Gastrocnemius medialis (tissue), 4 donors: ENCODE results near the gene OPRM1.

Source experiments
- POLR2A ChIP-seq, 2 donors: fragments of 450-650 bp; IDR thresholded peaks; one replicate each; pipeline ENCODE4 v1.6.1; 2017; ENCODE audit warnings: antibody characterized with exemption in 2 of 2, mild to moderate bottlenecking in 2 of 2, moderate library complexity in 2 of 2
- TF ChIP-seq, protein P1 (sequence below), 5 experiments: fragments of 450-650 bp in 3 of 5; fragments of 200-600 bp in 2 of 5; sonication (generic) in 2 of 5; IDR thresholded peaks in 4 of 5; conservative IDR thresholded peaks in 1 of 5; 1 replicate in 4 of 5; 2 replicates in 1 of 5; pipeline ENCODE4 v1.5.1; 2016 to 2019; ENCODE audit warnings: antibody characterized with exemption in 5 of 5, mild to moderate bottlenecking in 3 of 5, moderate library complexity in 3 of 5

DNA sequence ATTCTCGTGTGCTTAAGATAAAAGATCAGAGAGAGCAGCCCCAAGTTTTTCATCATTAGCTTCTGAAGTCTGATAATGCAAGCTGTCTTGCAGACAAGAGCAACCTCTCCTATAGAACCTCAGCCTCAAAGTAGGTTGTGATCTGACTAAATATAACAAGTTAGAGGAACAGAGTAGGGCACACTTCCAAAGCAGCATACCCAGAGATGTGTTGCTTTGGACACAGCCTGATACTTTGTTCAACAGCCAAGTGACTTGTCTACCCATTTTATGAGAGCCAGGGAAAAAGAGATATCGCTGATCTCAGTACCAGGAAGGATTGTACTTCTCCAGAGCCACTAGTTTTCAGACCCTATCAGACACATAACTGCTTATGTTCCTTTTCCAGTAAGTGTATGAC lies 44.2 kb upstream of the OPRM1 start:
- TF ChIP-seq, protein P1, sequence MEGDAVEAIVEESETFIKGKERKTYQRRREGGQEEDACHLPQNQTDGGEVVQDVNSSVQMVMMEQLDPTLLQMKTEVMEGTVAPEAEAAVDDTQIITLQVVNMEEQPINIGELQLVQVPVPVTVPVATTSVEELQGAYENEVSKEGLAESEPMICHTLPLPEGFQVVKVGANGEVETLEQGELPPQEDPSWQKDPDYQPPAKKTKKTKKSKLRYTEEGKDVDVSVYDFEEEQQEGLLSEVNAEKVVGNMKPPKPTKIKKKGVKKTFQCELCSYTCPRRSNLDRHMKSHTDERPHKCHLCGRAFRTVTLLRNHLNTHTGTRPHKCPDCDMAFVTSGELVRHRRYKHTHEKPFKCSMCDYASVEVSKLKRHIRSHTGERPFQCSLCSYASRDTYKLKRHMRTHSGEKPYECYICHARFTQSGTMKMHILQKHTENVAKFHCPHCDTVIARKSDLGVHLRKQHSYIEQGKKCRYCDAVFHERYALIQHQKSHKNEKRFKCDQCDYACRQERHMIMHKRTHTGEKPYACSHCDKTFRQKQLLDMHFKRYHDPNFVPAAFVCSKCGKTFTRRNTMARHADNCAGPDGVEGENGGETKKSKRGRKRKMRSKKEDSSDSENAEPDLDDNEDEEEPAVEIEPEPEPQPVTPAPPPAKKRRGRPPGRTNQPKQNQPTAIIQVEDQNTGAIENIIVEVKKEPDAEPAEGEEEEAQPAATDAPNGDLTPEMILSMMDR (IDR thresholded peaks at IDR 0.05 in 4 of 5, conservative IDR thresholded peaks at IDR 0.05 in 1 of 5) = no peak
- no peak for TF ChIP-seq POLR2A (IDR thresholded peaks at IDR 0.05)
